Fibroblast of lung (primary cell): Measurements from ENCODE around the gene KDM8. TPM values are rescaled to one million over a fixed set of nuclear protein-coding genes. Genes with fewer than 3 reads are reported as not detected.

Experiments
- DNase-seq, 2 donors: peaks; one replicate each; pipeline versions ENCODE4 v3.0.0 to v3.0.0-alpha.2; 2010; ENCODE audit warnings: low read depth in 2 of 2
- H2AFZ ChIP-seq: 2 replicates; pipeline ENCODE4 v1.5.1; 2012; ENCODE audit warnings: low read length, control low read depth, inconsistent platforms
- H3K27ac ChIP-seq: 2 replicates; pipeline ENCODE4 v1.5.1; 2011; ENCODE audit warnings: low read length, control low read depth; ENCODE audit not compliant: insufficient read depth
- H3K27me3 ChIP-seq: 2 replicates; pipeline ENCODE4 v1.5.1; 2011; ENCODE audit warnings: mild to moderate bottlenecking, low read length; ENCODE audit not compliant: control insufficient read depth, insufficient read depth
- H3K36me3 ChIP-seq: 2 replicates; pipeline ENCODE4 v1.5.1; 2011; ENCODE audit warnings: low read length; ENCODE audit not compliant: control insufficient read depth, insufficient read depth
- H3K4me1 ChIP-seq: 2 replicates; pipeline ENCODE4 v1.5.1; 2011; ENCODE audit warnings: low read length; ENCODE audit not compliant: control insufficient read depth, insufficient read depth; ENCODE audit errors: extremely low read depth
- H3K4me2 ChIP-seq: 2 replicates; pipeline ENCODE4 v1.5.1; 2011; ENCODE audit warnings: low read length, control low read depth; ENCODE audit not compliant: insufficient read depth; ENCODE audit errors: extremely low read depth
- H3K4me3 ChIP-seq, 4 experiments: fragments of 200-600 bp in 1 of 4; sonication (generic) in 1 of 4; replicated peaks in 1 of 4; 2 replicates each; pipeline ENCODE4 v1.5.1; 2011 to 2016; ENCODE audit warnings: low read length in 4 of 4, low read depth in 3 of 4, mild to moderate bottlenecking in 3 of 4, control low read depth in 2 of 4, inconsistent platforms in 1 of 4, mixed read lengths in 1 of 4; ENCODE audit not compliant: insufficient read depth in 1 of 4; ENCODE audit errors: control extremely low read depth in 1 of 4
- H3K79me2 ChIP-seq: 2 replicates; pipeline ENCODE4 v1.5.1; 2012; ENCODE audit warnings: mild to moderate bottlenecking, low read length, inconsistent platforms; ENCODE audit not compliant: control insufficient read depth, insufficient read depth
- H3K9ac ChIP-seq: 2 replicates; pipeline ENCODE4 v1.5.1; 2011; ENCODE audit warnings: mild to moderate bottlenecking, low read length, control low read depth; ENCODE audit not compliant: insufficient read depth
- H3K9me3 ChIP-seq: 2 replicates; pipeline ENCODE4 v1.5.1; 2012; ENCODE audit warnings: low read depth, low read length; ENCODE audit not compliant: control insufficient read depth, insufficient read depth
- H4K20me1 ChIP-seq: 2 replicates; pipeline ENCODE4 v1.5.1; 2011; ENCODE audit warnings: low read length; ENCODE audit not compliant: control insufficient read depth, insufficient read depth; ENCODE audit errors: extremely low read depth
- EZH2 ChIP-seq: IDR thresholded peaks from 2 replicates; pipeline ENCODE4 v1.5.1; 2012; ENCODE audit warnings: low read length, control low read depth, mild to moderate bottlenecking; ENCODE audit errors: missing control alignments
- polyA plus RNA-seq, 2 donors: library from polyadenylated mRNA; depleted of rRNA in 1 of 2; stranded (reverse) in 1 of 2; unstranded in 1 of 2; fragments of >200 nt; gene quantifications; 2 replicates each; pipeline ENCODE4 v1.2.1, GENCODE V29; 2011 to 2012; ENCODE audit warnings: missing spikeins in 1 of 2
- total RNA-seq: library from RNA; depleted of rRNA; stranded (reverse); fragments of >200 nt; gene quantifications from 2 replicates; pipeline ENCODE4 v1.2.1, GENCODE V29; 2014
- TF ChIP-seq, protein P1 (sequence below), 2 donors: IDR thresholded peaks in 1 of 2; conservative IDR thresholded peaks in 1 of 2; 1 replicate in 1 of 2; 2 replicates in 1 of 2; pipeline ENCODE4 v1.5.1; 2011 to 2012; ENCODE audit warnings: low read length in 2 of 2, control low read depth in 1 of 2, inconsistent platforms in 1 of 2, low read depth in 1 of 2, mild to moderate bottlenecking in 1 of 2

The KDM8 gene
- total and polyA plus RNA-seq, 2 donors (not counting 1 experiment from before 2014, with no cell fraction given) = 2.0 to 3.6 TPM

DNA sequence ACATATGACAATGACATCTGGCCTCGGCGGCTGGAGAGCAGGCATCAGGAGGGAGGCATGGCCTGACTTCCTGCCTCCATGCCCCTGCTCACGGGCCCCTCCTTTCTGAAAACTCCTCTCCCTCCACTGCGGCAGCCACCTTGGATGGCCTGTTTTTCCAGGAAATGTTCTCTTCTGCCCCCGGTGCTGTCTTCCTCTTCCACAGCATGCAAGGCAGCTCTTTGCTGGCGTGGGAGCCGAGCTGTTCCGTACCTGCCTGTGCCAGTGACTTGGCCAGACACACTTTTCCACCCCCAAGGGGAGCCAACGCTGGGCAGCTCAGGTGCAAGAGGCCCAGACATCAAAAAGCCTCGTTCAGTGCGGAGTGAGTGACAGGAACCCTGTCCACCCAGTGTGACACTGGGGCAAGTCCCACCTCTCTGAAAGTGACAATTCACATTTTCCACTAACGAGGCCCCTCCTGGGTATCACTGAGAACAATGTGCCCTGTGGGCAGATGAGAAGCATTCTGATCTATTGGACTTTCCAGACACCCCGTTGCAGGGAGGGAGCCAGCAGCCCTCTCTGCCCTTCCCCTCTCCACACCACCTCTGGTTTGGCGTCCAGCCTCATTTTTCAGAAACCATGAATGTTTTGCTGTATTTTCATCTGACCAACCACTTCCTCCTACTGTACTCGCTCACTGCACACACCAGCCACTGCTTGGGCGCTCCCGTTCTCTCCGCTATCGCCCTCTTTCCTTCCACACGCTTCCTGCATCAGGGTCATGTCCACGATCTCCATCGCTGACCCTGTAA lies 34.1 kb downstream of the KDM8 start:
- DNase-seq = peak; percentile 14 to 71
- no peak overlapping the region for H3K4me3 ChIP-seq
- no peak overlapping the region for H3K9ac ChIP-seq
- no peak for TF ChIP-seq EZH2
- TF ChIP-seq, protein P1, sequence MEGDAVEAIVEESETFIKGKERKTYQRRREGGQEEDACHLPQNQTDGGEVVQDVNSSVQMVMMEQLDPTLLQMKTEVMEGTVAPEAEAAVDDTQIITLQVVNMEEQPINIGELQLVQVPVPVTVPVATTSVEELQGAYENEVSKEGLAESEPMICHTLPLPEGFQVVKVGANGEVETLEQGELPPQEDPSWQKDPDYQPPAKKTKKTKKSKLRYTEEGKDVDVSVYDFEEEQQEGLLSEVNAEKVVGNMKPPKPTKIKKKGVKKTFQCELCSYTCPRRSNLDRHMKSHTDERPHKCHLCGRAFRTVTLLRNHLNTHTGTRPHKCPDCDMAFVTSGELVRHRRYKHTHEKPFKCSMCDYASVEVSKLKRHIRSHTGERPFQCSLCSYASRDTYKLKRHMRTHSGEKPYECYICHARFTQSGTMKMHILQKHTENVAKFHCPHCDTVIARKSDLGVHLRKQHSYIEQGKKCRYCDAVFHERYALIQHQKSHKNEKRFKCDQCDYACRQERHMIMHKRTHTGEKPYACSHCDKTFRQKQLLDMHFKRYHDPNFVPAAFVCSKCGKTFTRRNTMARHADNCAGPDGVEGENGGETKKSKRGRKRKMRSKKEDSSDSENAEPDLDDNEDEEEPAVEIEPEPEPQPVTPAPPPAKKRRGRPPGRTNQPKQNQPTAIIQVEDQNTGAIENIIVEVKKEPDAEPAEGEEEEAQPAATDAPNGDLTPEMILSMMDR (conservative IDR thresholded peaks at IDR 0.05 in 1 of 2, IDR thresholded peaks at IDR 0.05 in 1 of 2; ENCODE audit: low read depth in 1 of 2, low read length in 2 of 2) = no peak
- peak overlapping the region; percentile 66 for H3K27ac ChIP-seq
- H3K27me3 ChIP-seq = no peaks in the 10 kb centered on the region
- H4K20me1 ChIP-seq = no peaks in the 10 kb centered on the region
- H3K36me3 ChIP-seq = peaks cover 5% of the 10 kb centered on the region
- H2AFZ ChIP-seq = peak overlapping the region; percentile 26
- H3K9me3 ChIP-seq = no peaks in the 10 kb centered on the region
- peaks cover 2% of the 10 kb centered on the region for H3K79me2 ChIP-seq
- H3K4me1 ChIP-seq = peaks cover 32% of the 10 kb centered on the region
- no peak overlapping the region for H3K4me2 ChIP-seq

DNA sequence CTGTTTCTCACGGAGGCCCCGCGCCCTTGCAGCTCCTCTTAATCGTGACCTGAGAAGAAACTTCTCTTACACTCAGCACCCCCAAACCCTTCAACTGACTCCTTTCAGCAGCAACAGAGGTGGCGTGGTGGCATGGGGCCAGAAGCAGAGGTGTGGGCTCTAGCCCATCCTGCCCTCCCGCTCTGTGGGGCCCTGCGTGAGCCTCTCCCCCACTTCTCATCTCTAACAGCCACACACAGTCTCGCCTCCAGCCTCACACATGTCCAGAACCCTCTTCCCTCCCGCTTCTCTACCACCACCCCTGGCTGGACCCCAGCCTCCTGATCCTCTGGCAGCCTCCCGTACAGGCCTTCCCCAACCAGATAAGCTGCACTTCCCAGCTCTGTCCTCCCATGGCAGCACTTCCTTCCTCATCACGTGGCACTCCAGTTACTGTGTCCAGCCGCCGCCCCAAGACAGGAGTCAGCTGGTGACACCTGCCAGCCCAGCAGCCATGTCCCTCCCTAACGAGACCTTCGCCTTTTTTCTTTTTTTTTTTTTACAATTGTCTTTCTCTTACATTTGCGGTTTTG lies 34.8 kb downstream of the KDM8 start:
- H3K27ac ChIP-seq = peak overlapping the region; percentile 66
- no peak overlapping the region for H3K9ac ChIP-seq
- H3K4me1 ChIP-seq = peaks cover 35% of the 10 kb centered on the region

DNA sequence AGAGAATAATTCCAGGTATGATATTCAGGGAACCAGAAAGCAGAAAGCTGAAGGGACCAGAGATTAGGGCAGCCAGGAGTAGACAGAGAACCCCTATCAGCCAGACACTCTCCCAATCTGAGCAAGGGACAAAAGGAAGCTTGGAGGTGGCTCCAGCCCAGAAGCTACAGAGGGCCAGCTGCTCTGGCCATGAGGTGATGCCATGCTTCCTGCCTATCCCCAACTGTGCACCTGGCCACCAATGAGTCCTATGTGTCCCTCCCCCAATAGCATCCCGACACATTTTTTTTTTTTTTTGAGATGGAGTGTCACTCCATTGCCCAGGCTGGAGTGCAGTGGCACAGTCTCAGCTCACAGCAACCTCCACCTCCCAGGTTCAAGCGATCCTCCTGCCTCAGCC lies 35.3 kb downstream of the KDM8 start:
- DNase-seq = no peak
- Histone ChIP-seq H3K27me3 (no peaks in the 10 kb centered on the region), H3K9me3 (no peaks in the 10 kb centered on the region), H3K4me3 (no peak overlapping the region), H3K9ac (no peak overlapping the region), H3K4me2 (no peak overlapping the region), H3K36me3 (no peaks in the 10 kb centered on the region), H2AFZ (no peak overlapping the region), H4K20me1 (no peaks in the 10 kb centered on the region), H3K79me2 (peaks cover 2% of the 10 kb centered on the region), H3K4me1 (peaks cover 39% of the 10 kb centered on the region), H3K27ac (no peak overlapping the region)
- TF ChIP-seq, protein P1 (conservative IDR thresholded peaks at IDR 0.05 in 1 of 2, IDR thresholded peaks at IDR 0.05 in 1 of 2; ENCODE audit: low read depth in 1 of 2, low read length in 2 of 2) = no peak
- TF ChIP-seq EZH2 = no peak

More for the DNA sequence above, 34.8 kb downstream of the KDM8 start:
- TF ChIP-seq, protein P1 (conservative IDR thresholded peaks at IDR 0.05 in 1 of 2, IDR thresholded peaks at IDR 0.05 in 1 of 2; ENCODE audit: low read depth in 1 of 2, low read length in 2 of 2) = no peak
- TF ChIP-seq EZH2 = no peak
- Histone ChIP-seq H4K20me1 (no peaks in the 10 kb centered on the region), H3K27me3 (no peaks in the 10 kb centered on the region), H3K36me3 (no peaks in the 10 kb centered on the region), H3K79me2 (peaks cover 2% of the 10 kb centered on the region), H3K4me3 (no peak overlapping the region), H3K9me3 (no peaks in the 10 kb centered on the region), H2AFZ (no peak overlapping the region), H3K4me2 (no peak overlapping the region)
- no peak for DNase-seq
